HepG2 (cell line): ENCODE results near the gene LRRC45. TPM values are rescaled to one million over a fixed set of nuclear protein-coding genes. Genes with fewer than 3 reads are reported as not detected.

Experiments used
- ATAC-seq: fragments of 200-7000 bp; cut with Tn5 transposase; 3 replicates; pipeline ENCODE4 v1.9.1; 2020; ENCODE audit warnings: mild to moderate bottlenecking, moderate library complexity
- BruUV-seq: library from RNA; stranded (reverse); fragments of 400-500 nt; replicated peaks from 2 replicates; lab custom pipeline; 2021; lab: Mats Ljungman, UMichigan
- CTCF ChIA-PET: fragments of 300-600 bp; formaldehyde crosslinking; extraction: SDS; loops from one replicate; lab custom pipeline; 2021; ENCODE audit warnings: low total read pairs, inconsistent platforms, low intra/inter-chr PET ratio; lab: Yijun Ruan, JAX
- POLR2A ChIA-PET: fragments of 350-600 bp; sonication (Branson Sonifier 250); formaldehyde crosslinking; loops from one replicate; lab custom pipeline; 2020; ENCODE audit warnings: antibody characterized with exemption, inconsistent platforms; lab: Yijun Ruan, JAX
- DNase-seq: peaks from one replicate; pipeline ENCODE4 v3.0.0-alpha.2; 2015; ENCODE audit warnings: low spot score
- FAIRE-seq: peaks from 3 replicates; lab custom pipeline; 2011; peaks lifted over from hg19 to GRCh38; lab: Jason Lieb, UNC
- H2AFZ ChIP-seq: one replicate; pipeline ENCODE4 v1.6.1; 2011; ENCODE audit warnings: low read length, inconsistent platforms
- H3K27ac ChIP-seq: fragments of 300-600 bp; 3 replicates; pipeline ENCODE4 v1.8.0; 2011; ENCODE audit warnings: mixed run types, mild to moderate bottlenecking, mixed read lengths, low read length, inconsistent platforms; ENCODE audit not compliant: insufficient read depth; ENCODE audit errors: extremely low read length
- H3K27me3 ChIP-seq, 2 experiments: fragments of 200-600 bp in 1 of 2; 2 replicates in 1 of 2; 3 replicates in 1 of 2; pipeline versions ENCODE4 v1.6.0 to v1.8.0; 2011; ENCODE audit warnings: low read length in 2 of 2, mild to moderate bottlenecking in 2 of 2, moderate library complexity in 2 of 2, inconsistent platforms in 1 of 2; ENCODE audit not compliant: insufficient read depth in 2 of 2, control insufficient read depth in 1 of 2
- H3K36me3 ChIP-seq, 2 experiments: fragments of 200-600 bp in 1 of 2; replicated peaks in 1 of 2; 2 replicates in 1 of 2; 3 replicates in 1 of 2; pipeline versions ENCODE4 v1.5.1 to v1.8.0; 2011; ENCODE audit warnings: low read length in 2 of 2, inconsistent platforms in 1 of 2; ENCODE audit not compliant: insufficient read depth in 2 of 2, control insufficient read depth in 1 of 2
- H3K4me1 ChIP-seq: 2 replicates; pipeline ENCODE4 v1.5.1; 2012; ENCODE audit warnings: low read length, inconsistent platforms; ENCODE audit not compliant: insufficient read depth
- H3K4me2 ChIP-seq: 2 replicates; pipeline ENCODE4 v1.6.0; 2011; ENCODE audit warnings: low read depth, low read length, inconsistent platforms
- H3K4me3 ChIP-seq, 3 experiments: fragments of 200-600 bp in 1 of 3; sonication (generic), shearing (Covaris generic) in 1 of 3; replicated peaks in 1 of 3; 2 replicates each; pipeline ENCODE4 v1.5.1; 2011 to 2016; ENCODE audit warnings: low read length in 3 of 3, inconsistent platforms in 2 of 3, low read depth in 2 of 3, mild to moderate bottlenecking in 2 of 3, control low read depth in 1 of 3, mixed read lengths in 1 of 3; ENCODE audit not compliant: insufficient read depth in 1 of 3
- H3K79me2 ChIP-seq: one replicate; pipeline ENCODE4 v1.6.1; 2011; ENCODE audit warnings: low read length, inconsistent platforms; ENCODE audit not compliant: insufficient read depth
- H3K9ac ChIP-seq: 2 replicates; pipeline ENCODE4 v1.6.0; 2011; ENCODE audit warnings: mild to moderate bottlenecking, low read depth, low read length, inconsistent platforms; ENCODE audit not compliant: insufficient read depth
- H3K9me3 ChIP-seq: 2 replicates; pipeline ENCODE4 v1.5.1; 2012; ENCODE audit warnings: mild to moderate bottlenecking, low read length
- H4K20me1 ChIP-seq: 2 replicates; pipeline ENCODE4 v1.6.0; 2011; ENCODE audit warnings: inconsistent platforms, mild to moderate bottlenecking, low read length, moderate library complexity; ENCODE audit not compliant: insufficient read depth
- HHEX ChIP-seq: IDR thresholded peaks from 2 replicates; pipeline ENCODE4 v1.6.1; 2016; ENCODE audit warnings: control low read depth
- HMG20A ChIP-seq: IDR thresholded peaks from 2 replicates; pipeline ENCODE4 v1.6.1; 2016; ENCODE audit warnings: borderline replicate concordance
- JDP2 ChIP-seq: sonication (generic); formaldehyde crosslinking; IDR thresholded peaks from 2 replicates; pipeline ENCODE4 v1.8.1; 2022; ENCODE audit warnings: missing genetic modification reagents, borderline replicate concordance
- MED13 ChIP-seq: sonication (generic); formaldehyde crosslinking; IDR thresholded peaks from 2 replicates; pipeline ENCODE4 v1.5.0; 2020; ENCODE audit warnings: missing genetic modification reagents
- MEIS2 ChIP-seq: sonication (generic); formaldehyde crosslinking; IDR thresholded peaks from 2 replicates; pipeline ENCODE4 v1.9.0; 2021; ENCODE audit warnings: mild to moderate bottlenecking, missing genetic modification reagents
- MIER2 ChIP-seq: IDR thresholded peaks from 2 replicates; pipeline ENCODE4 v1.6.1; 2016; ENCODE audit warnings: missing biosample characterization, missing genetic modification reagents
- SRSF1 ChIP-seq: fragments of 200-400 bp; formaldehyde crosslinking; optimal IDR thresholded peaks from 2 replicates; pipeline ENCODE3; 2017; ENCODE audit warnings: mild to moderate bottlenecking, low read depth, low read length, moderate library complexity
- TSC22D2 ChIP-seq: sonication (generic); formaldehyde crosslinking; IDR thresholded peaks from 2 replicates; pipeline ENCODE4 v1.5.1; 2020; ENCODE audit warnings: missing genetic modification reagents, mild to moderate bottlenecking, borderline replicate concordance
- YEATS2 ChIP-seq: sonication (generic); formaldehyde crosslinking; IDR thresholded peaks from 2 replicates; pipeline ENCODE4 v1.4.0; 2020; ENCODE audit warnings: missing genetic modification reagents, borderline replicate concordance
- ZNF546 ChIP-seq: sonication (generic); formaldehyde crosslinking; conservative IDR thresholded peaks from 2 replicates; pipeline ENCODE4 v1.8.1; 2023; ENCODE audit warnings: mild to moderate bottlenecking, missing genetic modification reagents
- ZNF605 ChIP-seq: sonication (generic); formaldehyde crosslinking; IDR thresholded peaks from 2 replicates; pipeline ENCODE4 v1.8.0; 2022; ENCODE audit warnings: mild to moderate bottlenecking, missing genetic modification reagents
- ZNF83 ChIP-seq: sonication (generic); formaldehyde crosslinking; IDR thresholded peaks from 2 replicates; pipeline ENCODE4 v1.4.0; 2020; ENCODE audit warnings: missing genetic modification reagents, mild to moderate bottlenecking, borderline replicate concordance
- WGBS: methylation state at CpG from one replicate; pipeline ENCODE4 v1.1.6; 2017; ENCODE audit warnings: low lambda C conversion rate; 5-methylcytosine and 5-hydroxymethylcytosine counted together
- in situ Hi-C: cut with HindIII; loops from 2 replicates; pipeline ENCODE4 v1.10.0; 2017; ENCODE audit warnings: low pct_unique_long_range_greater_than_20kb; ENCODE audit not compliant: extremely low pct_ligation_motif_present
- intact Hi-C: fragments of 100-400 bp; cut with micrococcal nuclease; formaldehyde crosslinking; loops from one replicate; pipeline ENCODE4 v1.10.0; 2022; ENCODE audit not compliant: unreplicated experiment
- polyA plus RNA-seq, 8 experiments: library from polyadenylated mRNA; depleted of rRNA in 3 of 8; stranded (reverse) in 7 of 8; unstranded in 1 of 8; fragments of >200 nt; fragmentation: Illumina TruSeq in 4 of 8; extraction: Trizol in 4 of 8; gene quantifications; 2 replicates each; pipeline versions ENCODE4 v1.2.1 to v1.2.3, GENCODE V29; 2011 to 2016; ENCODE audit warnings: low read depth in 4 of 8, missing spikeins in 1 of 8, mixed read lengths in 1 of 8; ENCODE audit not compliant: insufficient read depth in 1 of 8
- total RNA-seq, 5 experiments: library from RNA; depleted of rRNA; stranded (reverse); fragments of >200 nt; fragmentation: Illumina TruSeq; extraction: Trizol; gene quantifications; 2 replicates each; pipeline ENCODE4 v1.2.3, GENCODE V29; 2016; ENCODE audit warnings: low read depth in 1 of 5
- TF ChIP-seq, protein P1 (sequence below): sonication (generic); formaldehyde crosslinking; IDR thresholded peaks from 2 replicates; pipeline ENCODE4 v1.4.0; 2020; ENCODE audit warnings: missing genetic modification reagents
- TF ChIP-seq, protein P2 (sequence below): sonication (generic); formaldehyde crosslinking; IDR thresholded peaks from 2 replicates; pipeline ENCODE4 v1.5.1; 2020; ENCODE audit warnings: mild to moderate bottlenecking, missing genetic modification reagents, borderline replicate concordance
- TF ChIP-seq, protein P3 (sequence below): sonication (generic); formaldehyde crosslinking; IDR thresholded peaks from 2 replicates; pipeline ENCODE4 v1.8.1; 2023; ENCODE audit warnings: mild to moderate bottlenecking, missing genetic modification reagents

LRRC45 gene
- total and polyA plus RNA-seq, 2 of the 13 experiments (the other 11 are each of a cell fraction or from before 2014, with no cell fraction given), result 11.6 to 48.1 TPM

GRCh38 chr17:82020572-82021106 lies 2.5 kb upstream of the LRRC45 start:
- ChIA-PET CTCF (interaction anchor here (1.1 to 6.8 kb wide), 11 partner anchors 20 to 150 kb away, joined by 3 to 181 read pairs (median 5); partner anchors contain the start of gene NOTUM), POLR2A (interaction anchor here (1.0 to 14.1 kb wide), 25 partner anchors 9 to 294 kb away, joined by 3 to 470 read pairs (median 7); partner anchors contain the start of genes ASPSCR1, DCXR, FASN and MAFG)
- FAIRE-seq (no peak), ATAC-seq (no peak), DNase-seq (no peak)
- H3K9ac ChIP-seq, result peak overlapping the region; percentile 95
- H4K20me1 ChIP-seq, result no peaks in the 10 kb centered on the region; the same call in 1 of the 2 replicates
- in situ Hi-C loops (loop anchor here (5.0 kb wide), 1 partner anchor 63 kb away; no protein-coding TSS in a partner anchor), intact Hi-C loops (loop anchor here (1.0 to 5.0 kb wide), 5 partner anchors 20 to 153 kb away; no protein-coding TSS in a partner anchor)
- H3K27me3 ChIP-seq, result no peaks in the 10 kb centered on the region; a peak in 1 of 5 replicates
- H3K4me1 ChIP-seq, result peaks cover 82% of the 10 kb centered on the region
- peaks cover 4 to 8% of the 10 kb centered on the region in 2 experiments; a peak in 3 of 5 replicates for H3K36me3 ChIP-seq
- no TSS peak for BruUV-seq
- H3K9me3 ChIP-seq, result no peaks in the 10 kb centered on the region
- WGBS, result 66% methylated on average over 14 of the region's 14 CpGs
- H3K79me2 ChIP-seq, result peaks cover 41% of the 10 kb centered on the region
- no peak overlapping the region for H2AFZ ChIP-seq
- peak overlapping the region in 2 of 3 experiments; percentile 79 to 90; a peak in 4 of 6 replicates for H3K4me3 ChIP-seq
- H3K4me2 ChIP-seq, result peak overlapping the region; percentile 95
- H3K27ac ChIP-seq, result peak overlapping the region; percentile 39
- TF ChIP-seq ZNF546 (CRISPR knock-in tag) (0 out of 2 replicates have a peak, but pooled peaks have one; percentile 15), HHEX (no peak), TSC22D2 (CRISPR knock-in tag) (0 out of 2 replicates have a peak, but pooled peaks have one; percentile 13), ZNF83 (CRISPR knock-in tag) (peak; percentile 65; the same call in 1 of the 2 replicates), SRSF1 (peak; percentile 61), MIER2 (CRISPR knock-in tag) (peak; percentile 27; the same call in 1 of the 2 replicates), JDP2 (CRISPR knock-in tag) (no peak), YEATS2 (CRISPR knock-in tag) (no peak), MED13 (CRISPR knock-in tag) (0 out of 2 replicates have a peak, but pooled peaks have one; percentile 82), HMG20A (CRISPR knock-in tag) (no peak), ZNF605 (CRISPR knock-in tag) (0 out of 2 replicates have a peak, but pooled peaks have one; percentile 43), MEIS2 (CRISPR knock-in tag) (0 out of 2 replicates have a peak, but pooled peaks have one; percentile 56)
- TF ChIP-seq, protein P1, sequence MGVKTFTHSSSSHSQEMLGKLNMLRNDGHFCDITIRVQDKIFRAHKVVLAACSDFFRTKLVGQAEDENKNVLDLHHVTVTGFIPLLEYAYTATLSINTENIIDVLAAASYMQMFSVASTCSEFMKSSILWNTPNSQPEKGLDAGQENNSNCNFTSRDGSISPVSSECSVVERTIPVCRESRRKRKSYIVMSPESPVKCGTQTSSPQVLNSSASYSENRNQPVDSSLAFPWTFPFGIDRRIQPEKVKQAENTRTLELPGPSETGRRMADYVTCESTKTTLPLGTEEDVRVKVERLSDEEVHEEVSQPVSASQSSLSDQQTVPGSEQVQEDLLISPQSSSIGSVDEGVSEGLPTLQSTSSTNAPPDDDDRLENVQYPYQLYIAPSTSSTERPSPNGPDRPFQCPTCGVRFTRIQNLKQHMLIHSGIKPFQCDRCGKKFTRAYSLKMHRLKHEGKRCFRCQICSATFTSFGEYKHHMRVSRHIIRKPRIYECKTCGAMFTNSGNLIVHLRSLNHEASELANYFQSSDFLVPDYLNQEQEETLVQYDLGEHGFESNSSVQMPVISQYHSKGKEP (CRISPR knock-in tag), result no peak
- TF ChIP-seq, protein P2, sequence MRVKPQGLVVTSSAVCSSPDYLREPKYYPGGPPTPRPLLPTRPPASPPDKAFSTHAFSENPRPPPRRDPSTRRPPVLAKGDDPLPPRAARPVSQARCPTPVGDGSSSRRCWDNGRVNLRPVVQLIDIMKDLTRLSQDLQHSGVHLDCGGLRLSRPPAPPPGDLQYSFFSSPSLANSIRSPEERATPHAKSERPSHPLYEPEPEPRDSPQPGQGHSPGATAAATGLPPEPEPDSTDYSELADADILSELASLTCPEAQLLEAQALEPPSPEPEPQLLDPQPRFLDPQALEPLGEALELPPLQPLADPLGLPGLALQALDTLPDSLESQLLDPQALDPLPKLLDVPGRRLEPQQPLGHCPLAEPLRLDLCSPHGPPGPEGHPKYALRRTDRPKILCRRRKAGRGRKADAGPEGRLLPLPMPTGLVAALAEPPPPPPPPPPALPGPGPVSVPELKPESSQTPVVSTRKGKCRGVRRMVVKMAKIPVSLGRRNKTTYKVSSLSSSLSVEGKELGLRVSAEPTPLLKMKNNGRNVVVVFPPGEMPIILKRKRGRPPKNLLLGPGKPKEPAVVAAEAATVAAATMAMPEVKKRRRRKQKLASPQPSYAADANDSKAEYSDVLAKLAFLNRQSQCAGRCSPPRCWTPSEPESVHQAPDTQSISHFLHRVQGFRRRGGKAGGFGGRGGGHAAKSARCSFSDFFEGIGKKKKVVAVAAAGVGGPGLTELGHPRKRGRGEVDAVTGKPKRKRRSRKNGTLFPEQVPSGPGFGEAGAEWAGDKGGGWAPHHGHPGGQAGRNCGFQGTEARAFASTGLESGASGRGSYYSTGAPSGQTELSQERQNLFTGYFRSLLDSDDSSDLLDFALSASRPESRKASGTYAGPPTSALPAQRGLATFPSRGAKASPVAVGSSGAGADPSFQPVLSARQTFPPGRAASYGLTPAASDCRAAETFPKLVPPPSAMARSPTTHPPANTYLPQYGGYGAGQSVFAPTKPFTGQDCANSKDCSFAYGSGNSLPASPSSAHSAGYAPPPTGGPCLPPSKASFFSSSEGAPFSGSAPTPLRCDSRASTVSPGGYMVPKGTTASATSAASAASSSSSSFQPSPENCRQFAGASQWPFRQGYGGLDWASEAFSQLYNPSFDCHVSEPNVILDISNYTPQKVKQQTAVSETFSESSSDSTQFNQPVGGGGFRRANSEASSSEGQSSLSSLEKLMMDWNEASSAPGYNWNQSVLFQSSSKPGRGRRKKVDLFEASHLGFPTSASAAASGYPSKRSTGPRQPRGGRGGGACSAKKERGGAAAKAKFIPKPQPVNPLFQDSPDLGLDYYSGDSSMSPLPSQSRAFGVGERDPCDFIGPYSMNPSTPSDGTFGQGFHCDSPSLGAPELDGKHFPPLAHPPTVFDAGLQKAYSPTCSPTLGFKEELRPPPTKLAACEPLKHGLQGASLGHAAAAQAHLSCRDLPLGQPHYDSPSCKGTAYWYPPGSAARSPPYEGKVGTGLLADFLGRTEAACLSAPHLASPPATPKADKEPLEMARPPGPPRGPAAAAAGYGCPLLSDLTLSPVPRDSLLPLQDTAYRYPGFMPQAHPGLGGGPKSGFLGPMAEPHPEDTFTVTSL, result no peak
- TF ChIP-seq, protein P3, sequence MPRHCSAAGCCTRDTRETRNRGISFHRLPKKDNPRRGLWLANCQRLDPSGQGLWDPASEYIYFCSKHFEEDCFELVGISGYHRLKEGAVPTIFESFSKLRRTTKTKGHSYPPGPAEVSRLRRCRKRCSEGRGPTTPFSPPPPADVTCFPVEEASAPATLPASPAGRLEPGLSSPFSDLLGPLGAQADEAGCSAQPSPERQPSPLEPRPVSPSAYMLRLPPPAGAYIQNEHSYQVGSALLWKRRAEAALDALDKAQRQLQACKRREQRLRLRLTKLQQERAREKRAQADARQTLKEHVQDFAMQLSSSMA (CRISPR knock-in tag), result no peak
